Vagina (tissue), 2 donors: ENCODE results near the gene RTN3.

Source experiments
- POLR2AphosphoS5 ChIP-seq, 2 donors: sonication (generic); formaldehyde crosslinking; IDR thresholded peaks; one replicate each; pipeline ENCODE4 v1.9.0; 2017; ENCODE audit warnings: antibody characterized with exemption in 2 of 2, mild to moderate bottlenecking in 2 of 2, low read depth in 1 of 2; ENCODE audit not compliant: insufficient read depth in 1 of 2
- TF ChIP-seq, protein P1 (sequence below), 3 experiments: fragments of 450-650 bp in 2 of 3; fragments of 200-600 bp in 1 of 3; sonication (generic) in 1 of 3; IDR thresholded peaks; one replicate each; pipeline ENCODE4 v1.5.1; 2017 to 2019; ENCODE audit warnings: antibody characterized with exemption in 3 of 3, mild to moderate bottlenecking in 2 of 3, moderate library complexity in 2 of 3

DNA sequence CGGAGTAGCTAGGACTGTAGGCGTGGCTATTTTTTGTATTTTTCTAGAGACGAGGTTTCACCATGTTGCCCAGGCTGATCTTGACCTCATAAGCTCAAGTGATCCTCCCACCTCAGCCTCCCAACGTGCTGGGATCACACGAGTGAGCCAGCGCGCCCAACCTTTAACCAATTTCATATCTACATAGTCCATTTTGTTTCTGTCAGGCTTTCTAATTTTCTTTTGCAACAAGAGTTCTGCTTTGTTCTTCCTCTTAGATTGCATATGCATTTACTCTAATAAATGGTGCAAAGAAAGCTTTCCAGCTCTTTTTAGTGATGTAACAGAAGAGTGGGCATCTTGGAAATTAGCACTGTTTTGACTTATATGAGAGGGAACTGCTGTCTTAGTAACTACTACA lies 13.3 kb downstream of the RTN3 start:
- TF ChIP-seq, protein P1, sequence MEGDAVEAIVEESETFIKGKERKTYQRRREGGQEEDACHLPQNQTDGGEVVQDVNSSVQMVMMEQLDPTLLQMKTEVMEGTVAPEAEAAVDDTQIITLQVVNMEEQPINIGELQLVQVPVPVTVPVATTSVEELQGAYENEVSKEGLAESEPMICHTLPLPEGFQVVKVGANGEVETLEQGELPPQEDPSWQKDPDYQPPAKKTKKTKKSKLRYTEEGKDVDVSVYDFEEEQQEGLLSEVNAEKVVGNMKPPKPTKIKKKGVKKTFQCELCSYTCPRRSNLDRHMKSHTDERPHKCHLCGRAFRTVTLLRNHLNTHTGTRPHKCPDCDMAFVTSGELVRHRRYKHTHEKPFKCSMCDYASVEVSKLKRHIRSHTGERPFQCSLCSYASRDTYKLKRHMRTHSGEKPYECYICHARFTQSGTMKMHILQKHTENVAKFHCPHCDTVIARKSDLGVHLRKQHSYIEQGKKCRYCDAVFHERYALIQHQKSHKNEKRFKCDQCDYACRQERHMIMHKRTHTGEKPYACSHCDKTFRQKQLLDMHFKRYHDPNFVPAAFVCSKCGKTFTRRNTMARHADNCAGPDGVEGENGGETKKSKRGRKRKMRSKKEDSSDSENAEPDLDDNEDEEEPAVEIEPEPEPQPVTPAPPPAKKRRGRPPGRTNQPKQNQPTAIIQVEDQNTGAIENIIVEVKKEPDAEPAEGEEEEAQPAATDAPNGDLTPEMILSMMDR (IDR thresholded peaks at IDR 0.05) = no peak
- TF ChIP-seq POLR2AphosphoS5 (IDR thresholded peaks at IDR 0.05; ENCODE audit: insufficient read depth in 1 of 2, low read depth in 1 of 2) = no peak
